ENCODE data around the gene FNIP1. TPM values are rescaled to one million over a fixed set of nuclear protein-coding genes. Genes with fewer than 3 reads are reported as not detected.
"Not testable (repeated sequence)": the region's sequence is repeated elsewhere in the genome, so short reads cannot be mapped to it uniquely, and the experiment has no call there.

The FNIP1 gene
- 33.8 TPM for total RNA-seq
- long read RNA-seq, transcript FNIP1-203 (18 exons, 3,845 nt) = major isoform, 8 of 18 reads
- long read RNA-seq, partial matches to known transcripts = 3 of 18 reads
- long read RNA-seq, other reads (novel, unspliced or antisense) = 2 of 18 reads

DNA sequence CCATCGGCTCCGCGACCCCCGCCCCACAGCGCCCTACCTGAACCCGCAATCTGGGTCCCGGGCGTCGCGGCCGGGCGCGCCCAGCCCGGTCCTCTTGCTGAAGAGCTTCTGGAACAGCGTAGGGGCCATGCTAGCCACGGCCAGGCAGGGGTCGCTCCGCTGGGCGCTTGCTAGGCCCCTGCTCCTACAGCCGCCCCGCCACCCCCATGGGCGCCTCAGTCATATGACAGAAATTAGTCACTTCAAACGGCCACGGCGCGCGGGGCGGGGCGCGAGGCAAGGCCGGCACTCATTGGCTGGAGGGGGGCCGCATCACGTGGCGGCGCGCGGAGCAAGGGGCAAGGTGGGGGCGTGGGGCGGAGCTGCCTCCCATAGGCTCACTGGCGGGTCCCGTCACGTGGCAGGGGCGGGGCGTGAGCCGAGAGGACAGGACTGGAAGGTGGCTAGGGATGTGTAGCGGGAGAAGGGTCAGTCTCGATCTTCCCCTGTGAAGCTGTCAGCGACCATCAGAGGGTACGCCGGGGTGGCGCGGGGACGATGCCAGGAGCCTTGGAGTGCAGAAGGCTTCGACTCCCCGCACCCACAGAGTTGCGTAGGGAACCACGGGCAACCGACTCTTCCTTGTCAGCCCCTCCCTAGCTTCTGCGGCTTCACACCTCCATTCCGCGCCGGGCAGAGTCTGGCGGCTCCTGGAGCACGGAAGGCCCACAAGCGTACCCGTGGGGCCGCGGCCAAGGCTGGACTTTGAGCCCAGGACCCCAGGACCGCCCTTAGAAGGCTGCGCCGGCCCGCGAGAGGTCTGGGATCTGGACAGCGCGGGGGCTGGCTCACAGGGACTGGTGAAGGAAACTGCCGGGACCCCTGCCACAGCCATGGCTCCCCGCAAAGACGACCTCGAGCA lies at the start of gene FNIP1:
TSS of gene FNIP1 (minus strand) at position 225 of the 901 bp plus-strand sequence. CDS start at position 129, 96 bp downstream.
- DNase-seq (peak; percentile 100), ATAC-seq (peak; percentile 97)
- intact Hi-C loops (cut with micrococcal nuclease) = loop anchor here (10.0 kb wide), 1 partner anchor 162 kb away; the partner anchor contains the start of gene RAPGEF6

DNA sequence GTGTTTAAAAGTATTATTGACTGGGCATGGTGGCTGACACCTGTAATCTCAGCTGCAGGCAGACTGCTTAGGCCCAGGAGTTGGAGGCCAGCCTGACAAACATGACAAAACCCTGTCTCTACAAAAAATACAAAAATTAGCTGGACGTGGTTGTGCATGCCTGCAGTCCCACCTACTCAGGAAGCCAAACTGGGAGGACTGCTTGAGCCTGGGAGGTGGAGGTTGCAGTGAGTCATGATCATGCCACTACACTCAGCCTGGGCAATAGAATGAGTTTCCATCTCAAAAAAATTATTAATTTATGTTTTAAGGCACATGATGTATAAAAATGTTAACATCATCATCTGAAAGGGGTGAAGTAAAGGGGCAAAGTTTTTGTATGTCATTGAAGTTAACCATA lies 49.7 kb upstream of the FNIP1 start:
- no peak for DNase-seq
- intact Hi-C loops (cut with micrococcal nuclease) = no loop called here
- ATAC-seq = no peak

DNA sequence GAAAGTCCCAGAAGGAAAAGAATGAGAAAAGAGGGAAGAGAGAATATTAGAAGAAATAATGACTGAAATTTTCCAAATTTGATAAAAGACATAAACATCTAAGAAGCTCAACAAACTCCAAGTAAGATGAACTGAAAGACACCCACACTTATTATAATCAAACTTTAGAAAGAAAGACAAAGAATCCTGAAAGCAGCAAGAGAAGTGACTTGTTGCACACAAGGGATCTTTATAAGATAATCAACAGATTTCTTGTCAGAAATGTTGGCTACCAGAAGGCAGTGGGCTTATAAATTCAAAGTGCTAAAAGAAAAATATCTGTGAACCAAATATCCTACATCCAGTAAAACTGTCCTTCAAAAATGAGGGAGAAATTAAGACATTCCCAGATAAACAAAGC lies 49.0 kb upstream of the FNIP1 start:
- DNase-seq (no peak), ATAC-seq (no peak)
- intact Hi-C loops (cut with micrococcal nuclease) = no loop called here

DNA sequence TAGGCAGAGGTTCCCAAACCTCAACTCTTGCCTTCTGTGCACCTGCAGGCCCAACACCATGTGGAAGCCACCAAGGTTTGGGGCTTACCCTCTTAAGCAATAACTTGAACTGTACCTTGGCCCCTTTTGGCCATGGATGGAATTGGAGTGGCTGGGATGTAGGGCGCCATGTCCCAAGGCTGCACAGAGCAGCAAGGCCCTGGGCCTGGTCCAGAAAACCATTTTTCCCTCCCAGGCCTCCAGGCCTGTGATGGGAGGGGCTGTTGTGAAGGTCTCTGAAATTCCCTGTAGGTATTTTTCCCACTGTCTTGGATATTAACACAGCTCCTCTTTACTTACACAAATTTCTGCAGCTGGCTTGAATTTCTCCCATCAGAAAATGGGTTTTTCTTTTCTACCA lies 46.2 kb upstream of the FNIP1 start:
- DNase-seq; ATAC-seq; intact Hi-C loops (cut with micrococcal nuclease): not testable (repeated sequence)

DNA sequence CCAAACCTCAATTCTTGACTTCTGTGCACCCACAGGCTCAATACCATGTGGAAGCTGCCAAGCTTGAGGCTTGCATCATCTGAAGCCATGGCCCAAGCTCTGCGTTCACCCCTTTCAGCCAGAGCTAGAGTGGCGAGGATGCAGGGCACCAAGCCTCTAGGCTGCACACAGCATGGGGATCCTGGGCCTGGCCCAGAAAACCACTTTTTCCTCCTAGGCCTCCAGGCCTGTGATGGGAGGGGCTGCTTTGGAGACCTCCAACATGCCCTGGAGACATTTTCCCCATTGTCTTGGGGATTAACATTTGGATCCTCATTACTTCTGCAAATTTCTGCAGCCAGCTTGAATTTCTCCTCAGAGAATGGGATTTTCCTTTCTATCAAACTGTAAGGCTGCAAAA lies 35.9 kb upstream of the FNIP1 start:
- intact Hi-C loops (cut with micrococcal nuclease); DNase-seq; ATAC-seq: not testable (repeated sequence)

DNA sequence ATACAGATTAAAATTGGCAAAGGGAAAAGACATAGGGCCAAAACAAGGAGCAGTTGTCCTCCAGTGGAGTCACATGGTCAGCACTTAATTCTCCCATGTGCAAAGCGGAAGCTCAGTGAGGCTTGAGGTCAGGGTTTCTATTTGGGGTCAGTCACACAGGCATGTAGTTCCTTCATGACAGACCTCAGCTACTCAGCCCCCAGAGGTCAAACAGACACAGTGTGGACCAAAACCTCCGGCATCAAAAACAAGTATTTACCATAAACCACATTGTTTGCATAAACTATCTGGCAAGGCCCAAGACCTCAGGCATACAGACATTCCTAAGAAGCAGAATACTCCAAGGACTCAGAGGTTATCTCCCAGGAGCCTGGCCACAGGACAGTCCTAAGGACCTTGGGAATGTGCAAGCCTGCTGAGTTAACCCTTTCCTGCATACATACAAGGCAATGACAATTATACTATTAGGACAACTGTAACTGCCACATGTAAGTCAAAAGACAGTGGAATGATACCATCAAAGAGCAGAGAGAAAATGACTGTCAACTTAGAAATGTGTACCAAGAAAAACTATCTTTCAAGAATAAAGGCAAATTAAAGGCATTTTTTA lies 28.7 kb upstream of the FNIP1 start:
- intact Hi-C loops (cut with micrococcal nuclease) = no loop called here
- DNase-seq = no peak

DNA sequence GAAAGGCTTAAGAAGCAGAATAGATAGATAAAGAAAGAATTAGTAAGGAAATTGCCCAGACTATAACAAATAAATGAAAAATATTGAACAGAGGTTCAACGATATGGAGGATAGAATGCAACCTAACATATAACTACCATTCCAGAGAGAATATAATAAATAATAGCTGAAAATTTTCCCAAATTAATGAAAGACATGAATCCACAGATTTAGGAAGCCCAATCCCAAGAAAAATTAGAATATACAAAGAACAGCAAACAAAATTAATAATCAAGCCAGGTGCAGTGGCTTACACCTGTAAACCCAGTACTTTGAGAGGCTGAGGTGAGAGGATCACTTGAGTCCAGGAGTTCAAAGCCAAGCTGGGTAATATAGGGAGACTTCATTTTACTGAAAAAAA lies 27.8 kb upstream of the FNIP1 start:
- intact Hi-C loops (cut with micrococcal nuclease) = no loop called here
- DNase-seq (no peak), ATAC-seq (no peak)

More for the DNA sequence above, 28.7 kb upstream of the FNIP1 start:
- no peak for ATAC-seq

DNA sequence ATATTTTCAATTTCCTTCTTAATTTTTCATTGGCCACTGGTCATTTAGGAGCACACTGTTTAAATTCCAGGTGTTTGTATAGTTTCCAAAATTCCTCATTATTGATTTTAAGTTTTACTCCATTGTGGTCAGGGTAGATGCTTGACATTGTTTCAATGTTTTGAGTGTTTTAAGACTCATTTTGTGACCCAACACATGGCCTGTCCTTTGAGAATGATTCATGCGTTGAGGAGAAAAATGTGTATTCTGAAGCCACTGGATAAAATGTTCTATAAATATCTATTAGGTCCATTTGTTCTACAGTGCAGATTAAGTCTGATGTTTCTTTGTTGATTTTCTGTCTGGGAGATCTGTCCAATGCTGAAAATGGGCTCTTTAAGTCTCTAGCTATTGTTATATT lies 24.4 kb upstream of the FNIP1 start:
- no peak for ATAC-seq
- intact Hi-C loops (cut with micrococcal nuclease) = no loop called here
- no peak for DNase-seq

DNA sequence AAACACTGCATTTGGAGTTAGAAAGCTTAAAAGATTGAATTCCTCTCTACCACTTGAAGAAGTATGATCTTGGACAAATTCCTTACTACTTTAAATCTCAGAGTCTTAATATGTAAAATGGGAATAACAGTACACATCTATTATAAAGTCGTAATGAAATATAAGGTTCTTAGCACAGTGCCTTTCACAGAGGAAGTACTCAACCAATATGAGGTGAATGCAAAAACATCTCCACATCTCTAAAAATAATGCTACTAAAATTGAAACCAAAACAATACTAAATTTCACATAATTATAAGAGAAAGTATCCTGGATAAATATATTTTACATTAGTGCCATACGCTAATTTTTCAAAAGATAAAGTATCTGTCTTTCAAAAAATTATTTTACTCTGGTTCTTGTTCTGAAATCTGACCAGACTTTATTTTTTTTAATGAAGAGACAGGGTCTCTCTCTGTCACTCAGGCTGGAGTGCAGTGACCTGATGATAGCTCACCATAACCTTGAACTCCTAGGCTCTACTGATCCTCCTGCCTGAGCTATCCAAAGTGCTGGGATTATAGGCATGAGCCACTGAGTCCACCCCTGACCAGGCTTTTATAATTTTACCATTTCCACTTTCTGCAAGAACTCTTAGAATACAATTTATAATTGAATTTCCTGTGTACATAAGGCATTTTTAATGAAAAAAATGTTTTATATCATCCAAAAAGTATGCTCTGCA lies 21.3 kb upstream of the FNIP1 start:
- no peak for DNase-seq
- ATAC-seq = no peak
- intact Hi-C loops (cut with micrococcal nuclease) = no loop called here

DNA sequence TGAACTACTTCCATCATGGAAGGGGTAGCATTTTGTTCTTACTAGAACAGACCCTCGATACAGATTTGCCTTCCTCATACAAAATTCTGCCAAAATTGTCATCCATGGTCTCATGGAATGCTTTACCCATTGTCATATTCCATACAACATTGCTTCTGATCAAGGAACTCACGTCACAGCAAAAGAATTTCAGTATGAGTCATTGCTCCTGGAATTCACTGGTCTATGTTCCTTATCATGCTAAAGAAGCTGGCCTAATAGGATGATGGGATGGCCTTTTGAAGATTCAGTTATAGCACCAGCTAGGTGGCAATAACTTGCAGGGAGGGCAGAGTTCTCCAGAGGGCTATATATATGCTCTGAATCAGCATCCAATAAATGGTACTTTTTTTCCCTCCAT lies 18.2 kb upstream of the FNIP1 start:
- DNase-seq (no peak), ATAC-seq (no peak)
- intact Hi-C loops (cut with micrococcal nuclease) = loop anchor here (5.0 kb wide), 1 partner anchor 187 kb away; no protein-coding TSS in a partner anchor

DNA sequence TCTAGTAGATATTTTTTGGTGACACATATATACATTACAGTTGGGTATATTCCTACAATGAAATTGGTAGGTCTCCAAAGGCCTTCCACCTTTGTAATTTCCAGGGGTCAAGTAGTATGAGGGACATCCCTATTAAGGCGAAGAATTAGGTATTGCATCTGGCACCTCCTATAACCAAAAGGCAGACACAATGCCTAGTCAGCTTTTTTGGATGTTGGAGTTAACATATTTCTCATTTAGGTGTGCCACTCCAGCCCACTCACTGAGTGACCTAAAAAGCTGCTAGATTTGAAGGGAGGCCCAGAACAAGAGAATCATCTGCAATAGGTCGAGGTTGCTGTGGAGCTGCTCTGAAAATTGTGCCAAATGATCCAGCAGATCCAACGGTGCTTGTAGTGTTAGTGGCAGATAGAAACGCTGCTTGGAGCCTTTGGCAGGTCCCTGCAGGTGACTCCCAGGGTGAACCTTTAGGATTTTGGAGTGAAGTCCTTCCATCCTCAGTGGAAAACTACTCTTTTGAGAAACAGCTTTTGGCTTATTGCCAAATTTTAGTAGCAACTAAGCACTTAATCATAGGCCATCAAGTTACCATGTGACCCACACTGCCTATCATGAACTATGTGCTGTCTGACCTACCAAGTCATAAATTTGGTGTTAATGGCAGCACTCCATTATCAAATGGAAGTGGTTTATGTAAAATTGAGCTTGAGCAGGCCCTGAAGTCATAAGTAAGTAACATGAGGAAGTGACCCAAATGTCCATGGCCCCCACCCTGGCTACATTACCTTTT lies 15.7 kb upstream of the FNIP1 start:
- DNase-seq = no peak
- ATAC-seq = no peak
- intact Hi-C loops (cut with micrococcal nuclease) = loop anchor here (5.0 kb wide), 1 partner anchor 190 kb away; no protein-coding TSS in a partner anchor

DNA sequence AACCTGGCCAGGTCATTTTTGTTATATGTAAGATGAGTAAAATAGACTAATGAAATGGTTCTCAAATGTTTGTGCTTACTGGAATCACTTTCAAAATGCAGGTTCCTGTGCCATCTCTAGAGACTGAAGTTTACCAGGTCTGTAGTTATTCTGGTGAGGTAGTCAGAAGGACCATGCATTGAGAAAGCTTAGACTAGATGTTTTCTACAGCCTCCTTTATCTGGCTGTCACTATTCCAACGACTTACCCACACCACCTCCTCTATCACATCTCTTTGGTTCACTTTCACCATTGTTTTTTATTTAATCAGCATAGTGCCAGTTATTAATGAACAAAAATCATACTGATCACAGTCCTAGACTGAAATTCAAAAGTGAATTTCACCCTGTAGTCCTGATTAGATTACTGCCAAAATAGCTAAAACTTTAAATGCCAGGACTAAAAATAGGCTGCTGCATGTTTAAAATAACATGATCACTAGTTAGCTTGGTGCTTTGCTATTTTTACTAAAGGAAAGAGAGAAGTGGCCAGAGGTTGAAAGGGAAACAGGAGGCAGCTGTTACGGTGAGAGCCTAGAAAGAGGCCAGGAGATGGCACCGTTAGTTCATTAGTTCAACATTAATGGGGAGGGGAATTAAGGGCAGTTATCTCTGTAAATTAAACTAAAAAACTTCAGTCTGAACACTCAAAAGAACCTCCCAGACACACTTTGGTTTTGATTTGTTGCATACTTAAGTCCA lies 13.9 kb upstream of the FNIP1 start:
- ATAC-seq = peak; percentile 95
- no peak for DNase-seq
- intact Hi-C loops (cut with micrococcal nuclease) = loop anchor here (5.0 kb wide), 1 partner anchor 192 kb away; no protein-coding TSS in a partner anchor

DNA sequence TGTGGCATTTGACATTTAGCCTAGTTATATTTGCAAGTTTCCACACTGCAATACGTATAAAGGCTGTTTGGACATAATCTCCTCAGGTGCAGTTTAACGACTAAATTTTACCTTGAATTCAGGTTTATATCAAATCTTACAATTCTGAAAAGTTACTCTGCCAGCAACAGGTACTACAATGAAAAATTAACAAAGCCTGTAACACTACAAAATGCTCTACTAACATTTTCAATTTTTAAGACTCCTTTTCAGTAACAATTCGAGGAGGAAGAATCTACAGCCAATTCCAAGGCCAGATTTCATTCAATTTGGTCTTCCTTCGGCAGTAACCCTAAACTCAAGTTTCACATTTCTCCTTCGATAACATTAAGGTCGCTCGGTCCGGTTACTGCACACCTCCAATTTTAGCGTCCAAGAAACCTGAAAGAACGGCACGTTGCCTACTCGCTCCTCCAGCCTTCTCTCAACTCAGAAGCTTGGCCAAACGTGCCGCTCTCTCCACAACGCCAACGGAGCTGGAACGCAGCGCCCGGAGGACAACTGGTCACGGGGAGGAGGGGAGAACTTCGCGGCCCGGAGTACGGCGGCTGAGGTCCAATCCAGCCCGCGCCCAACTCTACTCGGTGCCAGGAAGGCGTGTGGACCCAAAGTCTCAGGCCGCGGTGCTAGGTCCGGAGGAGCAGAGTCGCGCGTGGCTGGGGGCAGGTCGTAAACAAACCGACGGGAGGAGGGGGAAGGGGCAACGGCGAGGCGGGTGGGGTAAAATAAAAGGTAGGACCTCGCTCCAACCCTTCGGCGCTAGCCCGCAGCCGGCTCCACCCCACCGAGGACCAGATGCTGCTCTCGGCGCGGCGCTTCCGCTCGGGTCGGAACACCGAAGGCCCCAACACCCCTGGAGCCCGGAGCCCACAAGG lies 681 bp downstream of the FNIP1 start:
- DNase-seq (peak; percentile 89), ATAC-seq (peak; percentile 84)
- intact Hi-C loops (cut with micrococcal nuclease) = loop anchor here (10.0 kb wide), 1 partner anchor 161 kb away; the partner anchor contains the start of gene RAPGEF6

DNA sequence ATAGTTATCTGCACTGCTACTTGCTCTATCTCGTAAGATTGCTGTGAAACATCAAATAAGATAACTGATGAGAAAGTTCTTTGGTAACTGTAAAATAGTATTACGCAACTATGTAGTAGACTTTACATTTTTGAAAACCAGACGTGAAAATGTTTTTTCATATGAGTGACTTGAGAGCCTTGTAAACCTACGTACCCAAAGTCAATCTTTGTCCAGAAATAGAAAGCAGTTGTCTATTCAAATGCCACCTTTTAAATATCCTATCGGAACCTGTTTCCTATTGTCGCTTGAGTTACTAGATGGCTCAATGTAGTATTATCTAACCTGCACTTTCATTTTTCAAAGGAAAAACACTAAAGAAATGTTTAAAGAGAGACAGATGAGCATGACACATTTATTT lies 1.6 kb downstream of the FNIP1 start:
- no peak for ATAC-seq
- intact Hi-C loops (cut with micrococcal nuclease) = loop anchor here (10.0 kb wide), 1 partner anchor 160 kb away; the partner anchor contains the start of gene RAPGEF6
- no peak for DNase-seq

DNA sequence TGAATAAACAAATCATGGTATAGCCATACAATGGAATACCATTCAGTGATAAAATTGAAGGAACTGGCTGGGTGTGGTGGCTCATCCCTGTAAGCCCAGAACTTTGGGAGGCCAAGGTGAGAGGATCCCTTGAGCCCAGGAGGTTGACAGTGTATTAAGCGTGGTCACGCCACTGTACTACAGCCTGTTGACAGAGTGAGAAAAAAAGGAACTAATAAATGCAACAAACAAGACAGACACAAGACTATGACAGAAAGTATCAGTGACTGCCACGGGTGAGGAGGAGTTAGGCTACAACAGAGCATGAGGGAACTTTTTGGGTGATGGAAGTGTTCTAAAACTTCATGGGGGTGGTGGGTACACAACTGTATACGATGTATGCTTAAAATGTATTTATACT lies 2.2 kb downstream of the FNIP1 start:
- intact Hi-C loops (cut with micrococcal nuclease) = loop anchor here (10.0 kb wide), 1 partner anchor 160 kb away; the partner anchor contains the start of gene RAPGEF6
- ATAC-seq = no peak
- DNase-seq = no peak

DNA sequence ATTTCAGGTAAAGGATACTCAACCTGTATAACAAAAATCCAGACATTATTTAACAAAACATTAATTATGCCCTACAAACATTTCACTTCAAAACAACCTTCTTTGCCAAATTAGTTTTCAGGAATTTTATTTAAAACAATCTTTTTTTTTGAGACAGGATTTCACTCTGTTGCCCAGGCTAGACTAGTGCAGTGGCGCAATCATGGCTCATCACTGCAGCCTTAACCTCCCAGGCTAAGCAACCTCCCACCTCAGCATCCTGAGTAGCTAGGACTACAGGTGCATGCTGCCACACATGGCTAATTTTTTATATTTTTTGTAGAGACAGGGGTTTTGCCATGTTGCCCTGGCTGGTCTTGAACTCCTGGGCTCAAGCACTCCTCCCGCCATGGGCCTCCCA lies 3.9 kb downstream of the FNIP1 start:
- intact Hi-C loops (cut with micrococcal nuclease) = loop anchor here (10.0 kb wide), 1 partner anchor 158 kb away; the partner anchor contains the start of gene RAPGEF6
- DNase-seq = no peak

DNA sequence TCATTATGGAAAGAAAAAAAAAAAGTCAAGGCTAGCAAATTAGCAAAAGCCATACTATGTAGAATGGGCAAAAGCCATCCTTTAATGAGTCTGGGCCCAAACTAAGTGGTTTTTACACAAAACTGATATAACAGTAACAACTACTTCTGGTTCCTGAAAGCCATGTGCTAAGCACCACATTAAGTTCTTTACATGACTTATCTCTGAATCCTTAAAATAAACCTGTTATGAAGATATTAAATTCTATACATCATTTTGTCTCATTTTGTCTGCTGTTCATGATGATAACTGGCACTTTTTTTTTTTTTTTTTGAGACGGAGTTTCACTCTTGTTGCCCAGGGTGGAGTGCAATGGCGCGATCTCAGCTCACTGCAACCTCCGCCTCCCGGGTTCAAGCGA lies 5.0 kb downstream of the FNIP1 start:
- intact Hi-C loops (cut with micrococcal nuclease) = loop anchor here (10.0 kb wide), 1 partner anchor 157 kb away; the partner anchor contains the start of gene RAPGEF6
- no peak for DNase-seq
- ATAC-seq = no peak

More for the DNA sequence above, 3.9 kb downstream of the FNIP1 start:
- no peak for ATAC-seq
